ENCODE data around the gene MVD.

Gene MVD

DNA sequence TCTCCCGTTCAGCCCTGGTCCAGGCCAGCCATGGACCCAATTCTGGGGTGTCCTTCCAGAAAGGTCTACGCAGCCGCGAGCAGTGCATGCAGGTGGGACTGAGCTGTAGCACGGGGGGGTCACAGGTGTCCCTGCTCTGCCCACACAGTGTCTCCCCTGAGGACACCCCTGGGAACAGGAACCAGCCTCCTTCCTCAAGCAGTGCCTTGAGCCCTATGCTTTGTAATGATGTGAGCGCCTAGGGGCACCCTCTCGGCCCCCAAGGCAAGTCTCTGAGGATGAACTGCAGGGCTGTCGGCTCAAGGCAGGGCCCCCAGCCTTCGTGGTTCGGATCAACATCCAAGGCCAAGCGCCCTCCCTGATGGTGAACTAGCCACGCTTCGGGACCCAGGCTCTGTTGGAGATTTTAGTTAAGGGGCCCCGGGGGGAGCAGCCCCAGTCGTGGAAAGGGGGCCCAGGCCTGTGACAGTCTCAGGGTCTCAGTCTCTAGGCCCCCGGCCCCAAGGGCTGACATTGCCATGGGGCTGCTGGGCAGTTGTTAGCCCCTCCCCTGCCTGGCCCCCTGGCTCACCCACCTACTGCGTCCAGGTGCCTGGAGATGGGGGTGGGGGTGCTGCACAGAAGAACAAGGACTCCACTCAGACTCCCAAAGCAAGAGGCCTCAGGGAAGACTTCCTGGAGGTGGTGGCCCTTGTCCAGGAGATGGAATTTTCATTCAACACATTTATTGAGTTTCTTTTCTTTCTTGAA, 22.2 kb downstream of the MVD start:
- no peak for DNase-seq (ENCODE audit: low read depth)

- no peak for DNase-seq (ENCODE audit: low read depth)
These were observed 22.8 kb downstream of the MVD start for GRCh38 chr16:88640039-88640495.

GRCh38 chr16:88639231-88640038, 23.5 kb downstream of the MVD start:
- peak; percentile 38 for DNase-seq (ENCODE audit: low read depth)

DNA sequence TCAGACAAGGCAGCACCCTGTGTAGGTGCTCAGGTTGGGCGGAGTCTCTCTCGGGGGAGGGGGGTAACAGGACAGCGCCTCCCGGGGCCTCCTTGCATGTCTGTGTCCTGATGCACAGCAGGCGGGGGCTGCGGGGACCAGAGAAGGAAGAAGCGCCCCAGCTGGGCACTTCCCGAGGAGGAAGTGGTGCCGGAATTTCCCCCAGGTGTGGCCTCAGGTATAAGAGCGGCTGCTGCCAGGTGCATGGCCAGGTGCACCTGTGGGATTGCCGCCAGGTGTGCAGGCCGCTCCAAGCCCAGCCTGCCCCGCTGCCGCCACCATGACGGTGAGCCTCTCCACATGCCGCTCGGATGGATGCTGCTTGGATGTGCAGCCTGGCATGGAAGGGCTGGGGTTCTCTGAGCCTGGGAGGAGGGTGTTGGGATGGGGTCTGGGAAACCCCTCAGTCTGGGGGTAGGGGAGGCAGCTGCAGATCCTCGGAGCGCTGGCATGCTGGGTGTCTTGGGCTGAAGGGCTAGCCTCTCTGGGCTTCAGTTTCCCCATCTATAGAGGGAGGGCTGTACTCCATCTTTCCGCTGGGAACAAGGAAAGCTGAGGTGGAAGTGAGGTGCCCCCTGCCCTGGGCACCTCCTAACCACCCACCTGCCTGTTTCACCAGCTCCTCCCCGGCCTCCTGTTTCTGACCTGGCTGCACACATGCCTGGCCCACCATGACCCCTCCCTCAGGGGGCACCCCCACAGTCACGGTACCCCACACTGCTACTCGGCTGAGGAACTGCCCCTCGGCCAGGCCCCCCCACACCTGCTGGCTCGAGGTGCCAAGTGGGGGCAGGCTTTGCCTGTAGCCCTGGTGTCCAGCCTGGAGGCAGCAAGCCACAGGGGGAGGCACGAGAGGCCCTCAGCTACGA, 24.3 kb downstream of the MVD start, which contains the start of gene IL17C:
Gene IL17C (plus strand): TSS at position 250 of the 908 bp plus-strand sequence. CDS start 70 bp downstream, at position 320.
- no peak for DNase-seq (ENCODE audit: low read depth)

DNA sequence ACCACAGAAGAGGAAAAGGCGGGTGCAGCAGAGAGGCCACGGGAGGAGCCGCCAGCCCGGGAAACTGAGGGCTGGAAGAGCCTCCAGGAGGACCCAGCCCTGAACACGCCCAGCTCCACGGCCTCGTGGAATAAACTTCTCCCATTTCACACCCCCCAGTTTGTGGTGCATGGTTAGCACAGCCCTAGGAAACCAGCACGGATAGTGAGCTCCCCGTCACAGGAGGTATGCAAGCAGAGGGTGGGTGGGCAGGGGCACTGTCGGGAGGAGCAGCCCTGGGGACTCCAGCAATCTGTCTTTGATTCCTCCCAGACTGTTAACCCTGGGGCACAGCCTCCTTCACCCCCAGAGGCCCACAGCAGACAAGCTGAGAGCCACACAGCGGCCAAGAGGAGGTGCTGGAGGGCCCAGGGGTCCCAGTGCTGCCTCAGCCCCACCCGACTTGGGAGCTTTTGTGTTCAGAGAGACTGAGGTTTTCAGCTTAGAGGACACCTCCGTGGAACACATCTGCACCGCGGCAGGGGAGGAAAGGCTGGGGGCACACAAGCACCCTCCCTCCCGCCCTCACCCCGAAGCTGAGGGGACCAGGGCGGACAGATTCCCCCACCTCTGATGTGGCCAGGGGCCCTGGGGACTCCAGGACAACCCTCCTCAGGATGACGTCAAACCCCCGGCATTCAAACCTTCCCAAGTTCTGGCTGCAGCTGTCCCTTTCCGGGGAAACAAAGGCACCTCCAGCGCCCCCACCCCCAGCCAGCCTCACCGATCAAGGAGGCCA, 26.2 kb downstream of the MVD start:
- DNase-seq (ENCODE audit: low read depth) = no peak

- no peak for DNase-seq (ENCODE audit: low read depth)
These were observed 27.1 kb downstream of the MVD start for GRCh38 chr16:88635671-88636319.

- peak; percentile 39 for DNase-seq (ENCODE audit: low read depth)
These were observed 27.8 kb downstream of the MVD start for GRCh38 chr16:88634994-88635670.

DNA sequence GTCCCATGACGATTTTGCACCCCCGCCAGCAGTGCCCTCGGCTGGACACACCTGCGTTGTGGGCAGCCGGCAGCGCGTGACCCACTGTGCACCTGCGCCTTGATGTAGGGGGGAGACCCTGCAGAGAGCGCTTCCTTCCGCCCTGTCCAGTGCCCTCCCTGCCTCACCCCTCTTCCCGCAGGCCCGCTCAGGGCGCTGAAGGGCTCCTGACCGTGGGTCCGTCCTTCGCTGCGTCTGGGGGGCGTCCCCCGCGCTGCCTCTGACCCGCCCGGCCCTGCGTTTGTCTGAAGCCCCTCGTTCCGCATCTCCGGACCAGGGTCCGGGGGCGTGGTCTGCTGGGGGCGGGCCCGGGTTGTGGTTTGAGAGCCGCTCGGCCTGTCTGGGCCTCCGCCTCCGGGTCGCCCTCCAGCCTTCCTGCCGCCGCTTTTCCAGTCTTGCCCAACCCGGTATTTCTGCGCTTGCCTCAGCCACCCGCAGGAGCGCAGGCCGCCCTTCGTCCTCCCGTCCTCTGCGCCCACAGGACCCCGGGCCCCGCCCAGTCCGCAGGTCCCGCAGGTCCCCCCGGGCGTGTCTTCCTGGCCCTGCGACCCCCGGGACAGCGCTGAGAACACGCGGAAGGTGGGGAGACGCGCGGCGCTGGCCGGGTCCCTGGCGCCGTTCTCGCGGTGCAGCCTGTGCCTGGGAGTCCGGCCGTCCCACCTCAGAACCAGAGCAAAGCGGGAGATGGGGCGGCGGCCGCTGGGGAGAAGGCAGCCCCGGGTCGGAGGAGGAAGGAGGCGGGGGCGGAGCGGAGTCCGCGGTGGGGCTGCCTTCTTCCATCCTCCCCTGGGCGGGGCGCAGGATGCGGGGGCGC, 28.5 kb downstream of the MVD start:
- DNase-seq (ENCODE audit: low read depth) = peak; percentile 66

- peak; percentile 34 for DNase-seq (ENCODE audit: low read depth)
These were observed 29.2 kb downstream of the MVD start for GRCh38 chr16:88633684-88634140.

GRCh38 chr16:88632587-88632930, 30.3 kb downstream of the MVD start:
- DNase-seq (ENCODE audit: low read depth) = no peak

- no peak for DNase-seq (ENCODE audit: low read depth)
These were observed 30.8 kb downstream of the MVD start for GRCh38 chr16:88631920-88632586.

DNA sequence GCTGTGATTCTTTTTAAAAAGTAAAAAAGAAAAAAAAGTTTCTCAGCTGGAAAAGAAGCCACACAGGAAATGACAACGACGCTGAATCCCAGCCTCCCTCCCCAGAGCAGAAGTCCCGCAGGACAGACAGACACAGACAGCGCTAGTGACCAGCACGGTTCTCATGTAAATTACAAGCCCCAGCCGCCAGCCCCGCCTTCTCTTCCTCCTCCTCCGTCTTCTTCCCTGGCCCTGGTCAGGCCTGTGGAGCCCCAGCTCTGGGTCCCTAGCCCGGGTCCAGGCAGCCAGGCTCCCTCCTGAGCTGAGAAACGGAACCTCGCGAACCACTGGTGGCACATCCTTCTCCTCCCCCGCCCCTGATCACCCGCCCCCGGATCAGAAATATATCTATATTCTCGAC, 31.5 kb downstream of the MVD start:
- DNase-seq (ENCODE audit: low read depth) = no peak

- no peak for DNase-seq (ENCODE audit: low read depth)
These were observed 31.9 kb downstream of the MVD start for GRCh38 chr16:88630941-88631340.

DNA sequence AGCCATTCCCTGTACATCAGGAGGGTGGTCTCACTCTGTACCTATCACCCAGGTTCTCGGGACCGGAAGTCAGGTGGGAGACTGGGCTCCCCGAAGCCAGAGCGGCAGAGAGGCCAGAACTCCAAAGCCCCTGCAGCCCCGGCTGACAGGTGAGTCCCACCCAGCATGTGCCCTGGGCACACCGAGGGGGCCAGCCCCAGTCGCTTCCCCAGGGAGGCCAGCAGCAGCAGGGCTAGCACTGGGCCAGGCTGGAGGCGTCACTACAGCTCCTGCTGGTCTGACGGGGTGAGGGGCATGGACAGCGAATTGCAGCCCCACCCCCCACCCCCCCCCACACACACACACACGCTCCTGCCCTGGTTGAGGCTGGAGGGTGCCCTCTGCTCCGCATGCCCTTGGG, 32.5 kb downstream of the MVD start:
- DNase-seq (ENCODE audit: low read depth) = no peak

GRCh38 chr16:88629835-88630234, 33.1 kb downstream of the MVD start:
- DNase-seq (ENCODE audit: low read depth) = no peak

GRCh38 chr16:88628512-88628974, 34.3 kb downstream of the MVD start:
- peak; percentile 17 for DNase-seq (ENCODE audit: low read depth)

- DNase-seq (ENCODE audit: low read depth) = no peak
These were observed 35.1 kb downstream of the MVD start for GRCh38 chr16:88627531-88628411.

GRCh38 chr16:88626646-88627045, 36.2 kb downstream of the MVD start:
- DNase-seq (ENCODE audit: low read depth) = no peak

All from EH (cell line).